Stimulated activated naive CD8-positive, alpha-beta T cell treated with anti-CD3 and anti-CD28 coated beads, Interleukin-15, amount 100 ng/mL, for 72 hours (primary cell): ENCODE results near the gene MBD3L2.
A peak's percentile ranks its signal among the peaks of the same experiment; 100 is the strongest.
"Not testable (repeated sequence)": the region's sequence is repeated elsewhere in the genome, so short reads cannot be mapped to it uniquely, and the experiment has no call there.

Experiments
- ATAC-seq: fragments of 150-1000 bp; cut with Tn5 transposase; 2 replicates; pipeline ENCODE4 v1.10.0; 2021; ENCODE audit warnings: mild to moderate bottlenecking, moderate library complexity
- DNase-seq, 2 donors: peaks; one replicate each; pipeline ENCODE4 v3.0.0; 2021 to 2022
- H3K27ac Mint-ChIP-seq, 2 donors: one replicate each; pipeline ENCODE4 v1.8.0; 2022; ENCODE audit warnings: mild to moderate bottlenecking in 2 of 2, mixed read lengths in 2 of 2, moderate library complexity in 2 of 2
- H3K27me3 Mint-ChIP-seq: one replicate; pipeline ENCODE4 v1.8.0; 2022; ENCODE audit warnings: mixed read lengths
- H3K4me1 Mint-ChIP-seq: one replicate; pipeline ENCODE4 v1.8.0; 2022; ENCODE audit warnings: mild to moderate bottlenecking, mixed read lengths
- H3K4me3 Mint-ChIP-seq, 2 donors: one replicate each; pipeline ENCODE4 v1.8.0; 2022; ENCODE audit warnings: mild to moderate bottlenecking in 2 of 2, mixed read lengths in 2 of 2, moderate library complexity in 1 of 2
- H3K9me3 Mint-ChIP-seq, 2 donors: one replicate each; pipeline ENCODE4 v1.8.0; 2022; ENCODE audit warnings: mixed read lengths in 2 of 2

MBD3L2 gene

DNA sequence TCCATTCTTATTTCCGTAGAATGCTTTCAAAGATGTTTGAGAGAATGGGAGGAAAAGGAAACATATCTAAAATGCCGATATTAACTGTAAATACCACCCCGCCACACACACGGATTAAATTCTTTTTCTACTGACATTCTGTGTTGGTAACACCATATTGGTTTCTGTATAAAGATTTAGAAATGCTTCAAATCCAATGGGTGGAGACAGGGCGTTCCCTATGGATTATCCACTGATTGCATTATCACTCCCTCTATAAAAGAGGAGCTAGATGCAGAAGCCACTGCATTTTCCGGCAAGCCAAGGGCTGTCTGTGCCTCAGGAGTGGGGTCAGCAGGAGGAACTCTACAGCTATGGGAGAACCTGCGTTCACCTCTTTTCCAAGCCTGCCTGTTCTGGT, at the start of gene MBD3L2:
TSS of gene MBD3L2 (plus strand) at position 301 of the 400 bp plus-strand sequence. CDS start at position 354, 53 bp downstream.
- not testable (repeated sequence) for H3K27ac Mint-ChIP-seq, ATAC-seq, H3K4me1 Mint-ChIP-seq, H3K9me3 Mint-ChIP-seq, H3K4me3 Mint-ChIP-seq, DNase-seq, H3K27me3 Mint-ChIP-seq

DNA sequence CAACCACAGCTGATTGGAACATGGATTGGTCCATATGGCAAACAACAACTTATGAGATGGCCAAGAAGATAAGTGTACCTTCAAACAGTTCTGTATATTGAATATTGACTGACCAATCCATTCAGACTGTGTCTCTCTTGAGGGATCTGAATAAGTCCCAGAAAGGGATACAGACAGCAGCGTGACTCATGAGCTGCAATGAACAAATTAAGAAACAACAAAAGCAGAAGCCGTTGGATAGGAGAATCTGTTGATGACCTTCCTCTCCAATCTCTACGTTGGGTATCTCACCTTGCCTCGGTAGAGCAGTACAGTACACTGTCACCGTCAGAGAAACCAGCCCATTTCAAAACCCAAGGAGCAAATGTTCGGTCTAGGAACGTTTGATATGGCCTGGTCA, 49.2 kb upstream of the MBD3L2 start:
- DNase-seq (no peak), ATAC-seq (no peak)
- Mint-ChIP-seq H3K9me3 (peaks cover 10 to 16% of the 10 kb centered on the region in 2 donors), H3K27me3 (no peaks in the 10 kb centered on the region), H3K4me3 (no peak overlapping the region), H3K27ac (no peak overlapping the region), H3K4me1 (peaks cover 14% of the 10 kb centered on the region)

DNA sequence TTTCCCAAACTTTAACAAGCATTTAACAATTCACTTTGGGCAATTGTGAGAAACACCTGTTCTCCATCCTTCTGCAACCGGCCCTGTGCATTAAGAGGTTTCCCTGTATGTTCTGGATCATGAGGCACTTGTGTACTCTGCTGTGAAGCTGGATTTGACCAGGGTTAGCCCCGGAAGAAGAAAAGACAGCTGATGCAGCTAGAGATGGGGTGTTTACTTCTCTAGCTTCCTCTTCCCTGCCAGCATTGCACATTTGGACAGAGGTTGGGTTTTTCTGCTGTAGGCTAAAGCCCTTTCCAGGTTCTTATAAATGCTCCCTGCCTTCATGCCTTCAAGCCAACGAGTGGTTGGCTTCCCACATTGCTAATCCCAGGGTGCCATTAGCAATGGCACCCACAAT, 48.8 kb upstream of the MBD3L2 start:
- peaks cover 6 to 12% of the 10 kb centered on the region in 2 donors for H3K9me3 Mint-ChIP-seq
- DNase-seq (no peak), ATAC-seq (no peak)
- peaks cover 14% of the 10 kb centered on the region for H3K4me1 Mint-ChIP-seq
- no peak overlapping the region for H3K27ac Mint-ChIP-seq
- no peaks in the 10 kb centered on the region for H3K27me3 Mint-ChIP-seq
- no peak overlapping the region for H3K4me3 Mint-ChIP-seq

DNA sequence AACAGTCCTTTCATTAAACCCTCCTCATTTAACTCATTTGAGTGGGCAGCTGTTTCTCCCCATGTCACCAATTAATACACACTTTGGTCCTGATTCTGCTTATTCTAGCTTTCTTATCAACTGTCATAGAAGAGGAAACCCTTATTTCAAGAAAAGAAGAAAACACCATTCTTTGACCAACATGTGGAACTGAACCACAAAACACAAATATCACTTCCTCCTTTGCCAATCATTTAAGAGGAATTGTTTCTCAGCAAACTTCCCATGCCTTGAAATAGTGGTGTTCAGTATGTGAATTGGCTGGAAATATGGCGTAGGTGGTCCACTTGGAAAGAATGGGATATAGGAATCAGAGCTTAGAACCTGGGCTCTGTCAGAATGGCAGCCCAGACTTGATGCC, 48.3 kb upstream of the MBD3L2 start:
- Mint-ChIP-seq H3K4me1 (peaks cover 14% of the 10 kb centered on the region), H3K9me3 (peaks cover 4 to 7% of the 10 kb centered on the region in 2 donors), H3K27ac (no peak overlapping the region), H3K27me3 (no peaks in the 10 kb centered on the region), H3K4me3 (no peak overlapping the region)
- ATAC-seq (no peak), DNase-seq (no peak)

DNA sequence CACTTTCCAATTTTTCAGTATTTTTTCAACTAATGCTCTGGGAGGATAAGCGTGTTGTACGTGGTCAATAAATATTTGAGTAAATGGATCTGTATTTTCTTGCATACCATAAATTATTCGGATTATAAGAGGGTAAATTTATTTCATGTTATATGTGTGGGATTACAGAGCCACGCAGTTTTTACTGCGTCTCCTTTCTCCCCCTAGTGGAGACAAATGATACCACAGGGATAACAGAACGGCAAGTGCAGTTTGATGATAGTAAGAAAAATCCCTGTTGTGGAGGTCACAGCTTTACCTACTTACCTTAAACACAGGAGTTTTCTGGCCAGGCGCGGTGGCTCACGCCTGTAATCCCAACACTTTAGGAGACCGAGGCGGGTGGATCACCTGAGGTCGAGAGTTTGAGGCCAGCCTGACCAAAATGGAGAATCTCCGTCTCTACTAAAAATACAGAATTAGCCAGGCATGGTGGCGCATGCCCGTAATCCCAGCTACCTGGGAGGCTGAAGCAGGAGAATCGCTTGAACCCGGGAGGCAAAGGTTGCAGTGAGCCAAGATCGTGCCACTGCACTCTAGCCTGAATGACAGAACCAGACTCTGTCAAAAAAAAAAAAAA, 44.7 kb upstream of the MBD3L2 start:
- peaks cover 0 to 4% of the 10 kb centered on the region in 2 donors for H3K9me3 Mint-ChIP-seq
- peak overlapping the region in 1 of 2 donors; percentile 46 for H3K4me3 Mint-ChIP-seq
- H3K27ac Mint-ChIP-seq = no peak overlapping the region
- peaks cover 34% of the 10 kb centered on the region for H3K4me1 Mint-ChIP-seq
- ATAC-seq (peak; percentile 57), DNase-seq (peak; percentile 31)
- no peaks in the 10 kb centered on the region for H3K27me3 Mint-ChIP-seq

DNA sequence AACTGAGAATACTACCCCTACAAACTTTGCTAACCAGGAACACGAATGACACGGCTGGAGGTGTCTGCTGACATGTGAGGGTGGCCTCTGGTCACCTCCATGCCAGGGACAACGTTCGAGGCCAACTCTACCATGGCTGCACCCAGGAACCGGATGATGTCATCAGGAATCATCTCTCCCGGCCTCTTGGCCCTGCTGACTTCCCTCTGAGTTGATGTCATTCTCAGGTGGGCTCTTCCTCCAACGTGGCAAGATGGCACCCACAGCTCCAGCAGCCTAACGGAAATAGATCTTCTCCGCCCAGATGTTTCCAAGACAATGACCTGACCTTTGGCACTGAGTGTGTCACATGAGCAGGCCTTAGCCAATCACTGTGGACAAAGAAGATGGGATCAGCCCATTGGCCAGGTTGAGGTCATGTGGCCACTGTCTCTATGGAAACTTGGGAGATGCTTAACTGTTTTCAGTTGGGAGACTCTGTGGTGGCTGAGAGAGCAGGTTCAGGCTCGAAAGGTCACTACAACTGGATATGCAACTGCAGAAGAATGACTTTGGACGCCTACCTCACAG, 42.9 kb upstream of the MBD3L2 start:
- no peak overlapping the region for H3K27ac Mint-ChIP-seq
- H3K4me1 Mint-ChIP-seq = peaks cover 49% of the 10 kb centered on the region
- no peaks in the 10 kb centered on the region for H3K27me3 Mint-ChIP-seq
- ATAC-seq (no peak), DNase-seq (no peak)
- H3K9me3 Mint-ChIP-seq = peaks cover 0 to 2% of the 10 kb centered on the region in 2 donors
- H3K4me3 Mint-ChIP-seq = no peak overlapping the region

DNA sequence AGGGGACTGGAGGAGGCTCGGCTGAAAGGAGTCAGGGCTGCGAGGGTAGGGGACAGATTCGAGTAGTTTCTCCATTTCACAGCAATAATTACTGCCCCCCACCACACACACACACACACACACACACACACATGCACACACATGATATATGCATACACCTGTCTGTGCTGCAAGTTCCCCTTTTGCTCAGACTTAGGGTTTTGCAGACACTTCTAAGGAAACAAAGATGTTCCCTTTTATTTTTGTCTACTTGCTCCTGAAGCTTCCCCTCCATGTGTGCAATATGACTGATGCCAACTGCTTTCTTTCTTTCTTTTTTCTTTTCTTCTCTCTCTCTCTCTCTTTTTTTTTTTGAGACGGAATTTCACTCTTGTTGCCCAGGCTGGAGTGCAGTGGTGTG, 41.3 kb upstream of the MBD3L2 start:
- Mint-ChIP-seq H3K9me3 (peaks cover 0 to 5% of the 10 kb centered on the region in 2 donors), H3K4me1 (peaks cover 60% of the 10 kb centered on the region), H3K4me3 (no peak overlapping the region), H3K27me3 (no peaks in the 10 kb centered on the region), H3K27ac (no peak overlapping the region)
- DNase-seq = no peak
- ATAC-seq = no peak

DNA sequence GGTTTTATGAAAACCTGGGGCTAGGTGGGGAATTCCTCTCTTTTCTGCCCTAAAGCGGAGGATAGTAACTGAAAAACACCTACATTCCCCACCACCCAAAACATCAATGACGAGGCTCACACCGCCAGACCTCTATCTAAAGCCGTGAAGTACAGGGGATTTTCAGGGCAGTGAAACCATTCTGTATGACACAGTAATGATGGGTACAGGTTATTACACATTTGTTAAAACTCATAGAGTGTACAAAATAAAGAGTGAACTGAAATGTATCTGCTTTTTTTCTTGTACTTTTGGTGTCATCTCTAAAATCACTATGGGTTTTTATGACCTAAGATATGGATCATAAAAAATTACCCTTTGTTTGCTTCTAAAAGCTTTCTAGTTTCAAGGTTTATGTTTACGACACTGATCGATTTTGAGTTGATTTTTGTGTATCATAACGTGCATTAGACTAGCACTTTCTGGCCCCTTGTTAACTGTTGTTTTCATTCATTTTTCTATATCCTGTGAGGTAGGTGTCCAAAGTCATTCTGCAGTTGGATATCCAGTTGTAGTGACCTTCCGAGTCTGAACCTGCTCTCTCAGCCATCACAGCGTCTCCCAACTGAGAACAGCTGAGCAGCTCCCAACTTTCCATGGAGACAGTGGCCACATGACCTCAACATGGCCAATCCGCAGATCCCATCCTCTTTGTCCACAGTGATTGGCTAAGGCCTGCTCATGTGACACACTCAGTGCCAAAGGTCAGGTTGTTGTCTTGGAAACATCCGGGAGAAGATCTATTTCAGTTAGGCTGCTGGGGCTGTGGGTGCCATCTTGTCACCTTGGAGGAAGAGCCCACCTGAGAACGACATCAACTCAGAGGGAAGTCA, 38.2 kb upstream of the MBD3L2 start:
- Mint-ChIP-seq H3K27ac (peak overlapping the region in 1 of 2 donors; percentile 74), H3K4me1 (peaks cover 65% of the 10 kb centered on the region), H3K27me3 (no peaks in the 10 kb centered on the region), H3K4me3 (peak overlapping the region; percentile 21 to 31), H3K9me3 (peaks cover 0 to 5% of the 10 kb centered on the region in 2 donors)
- ATAC-seq (peak; percentile 94), DNase-seq (peak in 1 of 2 donors; percentile 51)

DNA sequence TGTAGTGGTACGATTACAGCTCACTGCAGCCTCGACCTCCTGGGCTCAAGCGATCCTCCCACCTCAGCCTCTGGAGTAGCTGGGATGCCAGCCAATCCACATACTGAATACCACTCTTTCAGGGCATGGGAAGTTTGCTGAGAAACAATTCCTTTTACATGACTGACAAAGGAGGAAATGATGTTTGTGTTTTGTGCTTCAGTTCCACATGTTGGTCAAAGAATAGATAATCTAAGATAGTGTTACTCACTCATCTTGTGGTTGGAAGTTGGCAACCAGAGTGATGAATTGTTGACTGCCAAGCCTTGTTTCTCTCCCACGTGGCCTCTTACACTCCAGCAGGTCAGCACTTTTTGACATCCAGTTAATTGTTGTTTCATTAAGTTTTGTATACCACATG, 35.4 kb upstream of the MBD3L2 start:
- Mint-ChIP-seq H3K9me3 (peaks cover 0 to 5% of the 10 kb centered on the region in 2 donors), H3K27me3 (no peaks in the 10 kb centered on the region), H3K4me1 (peaks cover 46% of the 10 kb centered on the region), H3K27ac (no peak overlapping the region), H3K4me3 (no peak overlapping the region)
- peak; percentile 74 for ATAC-seq
- DNase-seq = no peak

DNA sequence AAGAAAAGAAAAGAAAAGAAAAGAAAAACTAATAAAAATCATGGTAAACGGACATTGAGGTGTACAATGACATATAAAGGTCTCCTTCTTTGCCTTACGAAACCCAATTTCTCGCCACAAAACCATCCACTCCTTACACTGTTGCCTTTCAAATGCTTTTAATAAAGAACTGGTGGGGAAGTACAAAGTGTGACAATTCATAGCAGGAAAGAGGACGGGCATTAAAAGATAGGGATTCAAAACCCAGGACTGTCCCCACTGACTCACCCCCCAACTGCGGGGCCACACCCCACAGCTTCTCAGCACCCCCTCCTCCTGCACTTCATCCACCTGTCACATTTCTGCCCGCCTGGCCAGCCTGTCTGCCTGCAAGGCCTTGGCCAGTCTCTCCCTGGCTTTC, 30.3 kb upstream of the MBD3L2 start:
- no peaks in the 10 kb centered on the region for H3K9me3 Mint-ChIP-seq
- H3K4me3 Mint-ChIP-seq = no peak overlapping the region
- no peaks in the 10 kb centered on the region for H3K27me3 Mint-ChIP-seq
- ATAC-seq (no peak), DNase-seq (no peak)
- peaks cover 5% of the 10 kb centered on the region for H3K4me1 Mint-ChIP-seq
- no peak overlapping the region for H3K27ac Mint-ChIP-seq

DNA sequence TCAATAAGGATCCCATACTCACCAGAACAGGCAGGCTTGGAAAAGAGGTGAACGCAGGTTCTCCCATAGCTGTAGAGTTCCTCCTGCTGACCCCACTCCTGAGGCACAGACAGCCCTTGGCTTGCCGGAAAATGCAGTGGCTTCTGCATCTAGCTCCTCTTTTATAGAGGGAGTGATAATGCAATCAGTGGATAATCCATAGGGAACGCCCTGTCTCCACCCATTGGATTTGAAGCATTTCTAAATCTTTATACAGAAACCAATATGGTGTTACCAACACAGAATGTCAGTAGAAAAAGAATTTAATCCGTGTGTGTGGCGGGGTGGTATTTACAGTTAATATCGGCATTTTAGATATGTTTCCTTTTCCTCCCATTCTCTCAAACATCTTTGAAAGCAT, 27.8 kb upstream of the MBD3L2 start, which contains the start of gene MBD3L2B:
TSS of gene MBD3L2B (minus strand) at position 101 of the 400 bp plus-strand sequence. CDS start at position 67, 34 bp downstream.
- H3K4me3 Mint-ChIP-seq, H3K4me1 Mint-ChIP-seq, DNase-seq, H3K27me3 Mint-ChIP-seq, H3K27ac Mint-ChIP-seq, ATAC-seq, H3K9me3 Mint-ChIP-seq: not testable (repeated sequence)

DNA sequence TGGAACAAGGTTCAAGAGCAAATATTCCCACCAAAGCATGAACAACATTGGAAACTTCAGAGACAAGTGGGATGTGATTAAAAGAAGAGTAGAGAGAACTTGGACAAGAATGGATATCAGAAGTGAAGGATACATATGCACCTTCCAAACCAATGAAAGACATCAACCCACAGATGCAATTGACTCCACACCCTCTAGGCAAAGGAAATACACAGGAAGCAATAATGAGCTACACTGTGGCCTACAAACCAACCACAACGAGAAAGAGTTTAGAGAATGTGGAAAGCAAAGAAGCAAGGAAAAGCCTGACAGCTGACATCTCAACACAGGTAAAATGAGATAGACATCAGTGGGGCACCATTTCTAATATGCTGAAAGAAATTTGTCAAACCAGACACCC, 20.3 kb upstream of the MBD3L2 start:
- not testable (repeated sequence) for ATAC-seq, H3K4me1 Mint-ChIP-seq, H3K27ac Mint-ChIP-seq, DNase-seq, H3K9me3 Mint-ChIP-seq, H3K27me3 Mint-ChIP-seq, H3K4me3 Mint-ChIP-seq

DNA sequence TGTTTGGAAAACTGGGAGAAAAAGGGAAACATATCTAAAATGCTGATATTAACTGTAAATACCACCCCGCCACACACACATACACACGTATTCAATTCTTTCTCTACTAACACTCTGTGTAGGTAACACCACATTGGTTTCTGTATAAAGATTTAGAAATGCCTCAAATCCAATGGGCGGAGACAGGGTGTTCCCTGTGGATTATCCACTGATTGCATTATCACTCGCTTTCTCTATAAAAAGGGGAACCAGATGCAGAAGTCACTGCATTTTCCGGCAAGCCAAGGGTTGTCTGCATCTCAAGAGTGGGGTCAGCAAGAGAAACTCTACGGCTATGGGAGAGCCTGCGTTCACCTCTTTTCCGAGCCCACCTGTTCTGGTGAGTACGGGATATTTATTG, 18.8 kb upstream of the MBD3L2 start, which contains the start of gene MBD3L5:
TSS of gene MBD3L5 (plus strand) at position 301 of the 400 bp plus-strand sequence. CDS start at position 335, 34 bp downstream.
- H3K4me1 Mint-ChIP-seq, DNase-seq, H3K27ac Mint-ChIP-seq, H3K4me3 Mint-ChIP-seq, ATAC-seq, H3K27me3 Mint-ChIP-seq, H3K9me3 Mint-ChIP-seq: not testable (repeated sequence)

DNA sequence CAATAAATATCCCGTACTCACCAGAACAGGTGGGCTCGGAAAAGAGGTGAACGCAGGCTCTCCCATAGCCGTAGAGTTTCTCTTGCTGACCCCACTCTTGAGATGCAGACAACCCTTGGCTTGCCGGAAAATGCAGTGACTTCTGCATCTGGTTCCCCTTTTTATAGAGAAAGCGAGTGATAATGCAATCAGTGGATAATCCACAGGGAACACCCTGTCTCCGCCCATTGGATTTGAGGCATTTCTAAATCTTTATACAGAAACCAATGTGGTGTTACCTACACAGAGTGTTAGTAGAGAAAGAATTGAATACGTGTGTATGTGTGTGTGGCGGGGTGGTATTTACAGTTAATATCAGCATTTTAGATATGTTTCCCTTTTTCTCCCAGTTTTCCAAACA, 9.0 kb upstream of the MBD3L2 start, which contains the start of gene MBD3L4:
TSS of gene MBD3L4 (minus strand) at position 101 of the 400 bp plus-strand sequence. CDS start at position 66, 35 bp downstream.
- H3K9me3 Mint-ChIP-seq, H3K27ac Mint-ChIP-seq, H3K4me1 Mint-ChIP-seq, DNase-seq, H3K4me3 Mint-ChIP-seq, H3K27me3 Mint-ChIP-seq, ATAC-seq: not testable (repeated sequence)

DNA sequence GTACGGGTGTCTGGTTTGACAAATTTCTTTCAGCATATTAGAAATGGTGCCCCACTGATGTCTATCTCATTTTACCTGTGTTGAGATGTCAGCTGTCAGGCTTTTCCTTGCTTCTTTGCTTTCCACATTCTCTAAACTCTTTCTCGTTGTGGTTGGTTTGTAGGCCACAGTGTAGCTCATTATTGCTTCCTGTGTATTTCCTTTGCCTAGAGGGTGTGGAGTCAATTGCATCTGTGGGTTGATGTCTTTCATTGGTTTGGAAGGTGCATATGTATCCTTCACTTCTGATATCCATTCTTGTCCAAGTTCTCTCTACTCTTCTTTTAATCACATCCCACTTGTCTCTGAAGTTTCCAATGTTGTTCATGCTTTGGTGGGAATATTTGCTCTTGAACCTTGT, 7.6 kb upstream of the MBD3L2 start:
- DNase-seq, H3K27ac Mint-ChIP-seq, H3K9me3 Mint-ChIP-seq, ATAC-seq, H3K4me3 Mint-ChIP-seq, H3K27me3 Mint-ChIP-seq, H3K4me1 Mint-ChIP-seq: not testable (repeated sequence)

DNA sequence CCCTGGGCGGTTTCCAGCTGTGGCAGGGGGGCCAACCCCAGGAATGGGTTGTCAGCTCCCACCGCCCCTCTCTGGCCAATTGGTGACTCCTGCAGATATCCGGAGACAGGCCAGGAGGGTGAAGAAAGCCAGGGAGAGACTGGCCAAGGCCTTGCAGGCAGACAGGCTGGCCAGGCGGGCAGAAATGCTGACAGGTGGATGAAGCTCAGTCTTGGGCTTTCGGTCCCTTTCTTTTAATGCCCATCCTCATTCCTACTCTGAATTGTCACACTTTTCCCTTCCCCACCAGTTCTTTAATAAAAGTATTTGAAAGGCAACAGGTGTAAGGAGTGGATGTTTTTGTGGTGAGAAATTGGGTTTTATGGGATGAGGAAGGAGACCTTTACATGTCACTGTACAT, 2.3 kb downstream of the MBD3L2 start:
- ATAC-seq, DNase-seq, H3K27me3 Mint-ChIP-seq: not testable (repeated sequence)

More for the DNA sequence above, 2.3 kb downstream of the MBD3L2 start:
- H3K4me3 Mint-ChIP-seq, H3K9me3 Mint-ChIP-seq, H3K27ac Mint-ChIP-seq, H3K4me1 Mint-ChIP-seq: not testable (repeated sequence)
